HG03439 (cell line): ENCODE measurements around the gene UNC5CL.

ENCODE experiments used
- ATAC-seq: cut with Tn5 transposase; IDR thresholded peaks from one replicate; pipeline ENCODE4 v1.9.1; 2021; ENCODE audit warnings: mild to moderate bottlenecking, moderate library complexity; ENCODE audit not compliant: unreplicated experiment

UNC5CL gene

GRCh38 chr6:41063884-41064285 is 24.9 kb upstream of the UNC5CL start:
- ATAC-seq = no peak

GRCh38 chr6:41062056-41062455 is 23.0 kb upstream of the UNC5CL start:
- no peak for ATAC-seq

GRCh38 chr6:41061196-41061726 is 22.2 kb upstream of the UNC5CL start:
- no peak for ATAC-seq

GRCh38 chr6:41059556-41059955 is 20.5 kb upstream of the UNC5CL start:
- no peak for ATAC-seq

- no peak for ATAC-seq
Observed at GRCh38 chr6:41058783-41059181, 19.8 kb upstream of the UNC5CL start.

- no peak for ATAC-seq
Observed at GRCh38 chr6:41056768-41057490, 17.9 kb upstream of the UNC5CL start.

GRCh38 chr6:41055149-41055548 is 16.1 kb upstream of the UNC5CL start:
- no peak for ATAC-seq

GRCh38 chr6:41054511-41054910 is 15.5 kb upstream of the UNC5CL start:
- ATAC-seq = no peak

GRCh38 chr6:41053041-41053440 is 14.0 kb upstream of the UNC5CL start, which contains the start of gene APOBEC2:
Gene APOBEC2, plus strand, starts transcription at chr6:41053202. Its CDS starts 146 bp downstream, at chr6:41053348.
- ATAC-seq = no peak

GRCh38 chr6:41051873-41052272 is 12.9 kb upstream of the UNC5CL start:
- no peak for ATAC-seq

GRCh38 chr6:41050536-41050935 is 11.5 kb upstream of the UNC5CL start:
- no peak for ATAC-seq

GRCh38 chr6:41049955-41050354 is 10.9 kb upstream of the UNC5CL start:
- ATAC-seq = no peak

GRCh38 chr6:41049521-41049920 is 10.5 kb upstream of the UNC5CL start:
- ATAC-seq = no peak

GRCh38 chr6:41047745-41048732 is 9.0 kb upstream of the UNC5CL start:
- no peak for ATAC-seq

- ATAC-seq = no peak
Observed at GRCh38 chr6:41047306-41047705, 8.3 kb upstream of the UNC5CL start.

GRCh38 chr6:41046084-41046483 is 7.1 kb upstream of the UNC5CL start:
- ATAC-seq = no peak

- ATAC-seq = no peak
Observed at GRCh38 chr6:41045664-41046063, 6.6 kb upstream of the UNC5CL start.

- no peak for ATAC-seq
Observed at GRCh38 chr6:41043151-41043550, 4.1 kb upstream of the UNC5CL start.

- no peak for ATAC-seq
Observed at GRCh38 chr6:41042226-41043055, 3.4 kb upstream of the UNC5CL start, which contains the start of gene TSPO2. Gene TSPO2, plus strand, starts transcription at chr6:41042467. Its CDS starts 519 bp downstream, at chr6:41042986.

GRCh38 chr6:41040940-41041536 is 2.0 kb upstream of the UNC5CL start:
- no peak for ATAC-seq
